ENCODE measurements around the gene CORO2B.

DNA sequence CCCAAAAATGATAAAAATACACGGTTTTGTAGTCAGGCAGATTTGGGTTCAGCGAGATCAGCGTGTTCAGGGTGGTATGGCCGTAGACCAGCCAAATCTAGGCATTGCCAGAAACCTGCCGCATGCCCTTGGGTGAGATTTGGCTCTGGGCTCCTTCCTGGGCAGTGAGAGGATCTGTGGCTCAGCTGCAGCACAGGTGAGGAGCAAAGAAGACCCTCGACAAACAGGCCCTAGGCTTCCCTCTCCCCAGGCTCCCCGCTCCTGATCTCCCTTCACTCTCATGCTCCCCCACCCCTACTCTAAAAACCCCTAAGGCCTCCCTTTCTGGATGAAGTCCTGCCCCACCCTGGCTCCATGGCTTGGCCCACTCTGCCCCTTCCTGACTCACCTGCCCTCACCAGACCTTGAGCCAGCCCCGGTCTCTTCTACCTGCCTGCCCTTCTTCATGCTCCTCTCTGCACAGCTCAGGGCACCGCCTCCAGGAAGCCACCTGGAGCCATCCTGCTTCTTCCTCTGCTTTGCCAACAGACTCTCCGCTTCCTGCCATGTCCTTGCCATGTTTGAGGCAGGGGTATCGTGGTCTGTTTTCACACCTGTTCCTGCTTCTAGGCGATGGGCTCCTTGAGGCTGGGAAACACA is 88.1 kb downstream of the CORO2B start:
- TF ChIP-seq, protein P1, sequence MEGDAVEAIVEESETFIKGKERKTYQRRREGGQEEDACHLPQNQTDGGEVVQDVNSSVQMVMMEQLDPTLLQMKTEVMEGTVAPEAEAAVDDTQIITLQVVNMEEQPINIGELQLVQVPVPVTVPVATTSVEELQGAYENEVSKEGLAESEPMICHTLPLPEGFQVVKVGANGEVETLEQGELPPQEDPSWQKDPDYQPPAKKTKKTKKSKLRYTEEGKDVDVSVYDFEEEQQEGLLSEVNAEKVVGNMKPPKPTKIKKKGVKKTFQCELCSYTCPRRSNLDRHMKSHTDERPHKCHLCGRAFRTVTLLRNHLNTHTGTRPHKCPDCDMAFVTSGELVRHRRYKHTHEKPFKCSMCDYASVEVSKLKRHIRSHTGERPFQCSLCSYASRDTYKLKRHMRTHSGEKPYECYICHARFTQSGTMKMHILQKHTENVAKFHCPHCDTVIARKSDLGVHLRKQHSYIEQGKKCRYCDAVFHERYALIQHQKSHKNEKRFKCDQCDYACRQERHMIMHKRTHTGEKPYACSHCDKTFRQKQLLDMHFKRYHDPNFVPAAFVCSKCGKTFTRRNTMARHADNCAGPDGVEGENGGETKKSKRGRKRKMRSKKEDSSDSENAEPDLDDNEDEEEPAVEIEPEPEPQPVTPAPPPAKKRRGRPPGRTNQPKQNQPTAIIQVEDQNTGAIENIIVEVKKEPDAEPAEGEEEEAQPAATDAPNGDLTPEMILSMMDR (IDR thresholded peaks at IDR 0.05; ENCODE audit: insufficient read depth, low read length) = no peak
- TF ChIP-seq GABPA (IDR thresholded peaks at IDR 0.05; ENCODE audit: low read depth) = no peak
- TF ChIP-seq, protein P2, sequence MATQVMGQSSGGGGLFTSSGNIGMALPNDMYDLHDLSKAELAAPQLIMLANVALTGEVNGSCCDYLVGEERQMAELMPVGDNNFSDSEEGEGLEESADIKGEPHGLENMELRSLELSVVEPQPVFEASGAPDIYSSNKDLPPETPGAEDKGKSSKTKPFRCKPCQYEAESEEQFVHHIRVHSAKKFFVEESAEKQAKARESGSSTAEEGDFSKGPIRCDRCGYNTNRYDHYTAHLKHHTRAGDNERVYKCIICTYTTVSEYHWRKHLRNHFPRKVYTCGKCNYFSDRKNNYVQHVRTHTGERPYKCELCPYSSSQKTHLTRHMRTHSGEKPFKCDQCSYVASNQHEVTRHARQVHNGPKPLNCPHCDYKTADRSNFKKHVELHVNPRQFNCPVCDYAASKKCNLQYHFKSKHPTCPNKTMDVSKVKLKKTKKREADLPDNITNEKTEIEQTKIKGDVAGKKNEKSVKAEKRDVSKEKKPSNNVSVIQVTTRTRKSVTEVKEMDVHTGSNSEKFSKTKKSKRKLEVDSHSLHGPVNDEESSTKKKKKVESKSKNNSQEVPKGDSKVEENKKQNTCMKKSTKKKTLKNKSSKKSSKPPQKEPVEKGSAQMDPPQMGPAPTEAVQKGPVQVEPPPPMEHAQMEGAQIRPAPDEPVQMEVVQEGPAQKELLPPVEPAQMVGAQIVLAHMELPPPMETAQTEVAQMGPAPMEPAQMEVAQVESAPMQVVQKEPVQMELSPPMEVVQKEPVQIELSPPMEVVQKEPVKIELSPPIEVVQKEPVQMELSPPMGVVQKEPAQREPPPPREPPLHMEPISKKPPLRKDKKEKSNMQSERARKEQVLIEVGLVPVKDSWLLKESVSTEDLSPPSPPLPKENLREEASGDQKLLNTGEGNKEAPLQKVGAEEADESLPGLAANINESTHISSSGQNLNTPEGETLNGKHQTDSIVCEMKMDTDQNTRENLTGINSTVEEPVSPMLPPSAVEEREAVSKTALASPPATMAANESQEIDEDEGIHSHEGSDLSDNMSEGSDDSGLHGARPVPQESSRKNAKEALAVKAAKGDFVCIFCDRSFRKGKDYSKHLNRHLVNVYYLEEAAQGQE (IDR thresholded peaks at IDR 0.05; ENCODE audit: insufficient replicate concordance, low read depth) = no peak
